ENCODE data around the gene ST3GAL4. TPM values are rescaled to one million over a fixed set of nuclear protein-coding genes. Genes with fewer than 3 reads are reported as not detected.

The ST3GAL4 gene
- total RNA-seq, 1 experiment from 2014 or later = 13.1 TPM

- Histone ChIP-seq H3K79me2 (ENCODE audit: insufficient read depth, low read length) (no peaks in the 10 kb centered on the region), H2AFZ (ENCODE audit: low read depth, low read length, poor library complexity, severe bottlenecking) (no peak overlapping the region), H3K9me3 (ENCODE audit: control insufficient read depth in 1 of 2, insufficient read depth in 1 of 2, low read depth in 1 of 2, low read length in 2 of 2) (no peaks in the 10 kb centered on the region), H4K20me1 (ENCODE audit: insufficient read depth) (no peaks in the 10 kb centered on the region), H3K9me2 (ENCODE audit: insufficient read depth) (no peaks in the 10 kb centered on the region), H3K4me1 (ENCODE audit: control insufficient read depth in 1 of 2, insufficient read depth in 2 of 2, low read length in 2 of 2) (peaks cover 0 to 10% of the 10 kb centered on the region in 2 experiments; a peak in 2 of 4 replicates), H3K36me3 (ENCODE audit: control insufficient read depth in 1 of 2, insufficient read depth in 2 of 2, low read length in 2 of 2) (no peaks in the 10 kb centered on the region), H3K4me3 (replicated peaks in 1 of 2; ENCODE audit: low read depth in 1 of 2, low read length in 2 of 2) (no peak overlapping the region), H3K27me3 (ENCODE audit: insufficient read depth, low read length) (no peaks in the 10 kb centered on the region), H3K9ac (ENCODE audit: low read length) (no peak overlapping the region), H3K4me2 (ENCODE audit: low read length) (no peak overlapping the region), H3K27ac (ENCODE audit: low read depth, low read length) (no peak overlapping the region)
- DNase-seq (ENCODE audit: low read depth, low spot score) = no peak
- ChIA-PET RAD21 (ENCODE audit: low non-redundant PET in 1 of 2, low total read pairs in 2 of 2, uncharacterized antibody in 2 of 2, unreplicated experiment in 2 of 2) (no interaction called here), POLR2A (no interaction called here), CTCF (no interaction called here)
- no TSS peak for BruUV-seq (replicated peaks)
- intact Hi-C loops (cut with micrococcal nuclease) = no loop called here
- TF ChIP-seq ATF3 (IDR thresholded peaks at IDR 0.05) (no peak), TCF7L2 (IDR thresholded peaks at IDR 0.05; ENCODE audit: borderline replicate concordance, extremely low read depth, insufficient read depth, insufficient read length) (no peak), YY1 (IDR thresholded peaks at IDR 0.05; ENCODE audit: extremely low read depth, insufficient replicate concordance, low read depth, low read length) (no peak), JUND (IDR thresholded peaks at IDR 0.05) (no peak), CTCF (IDR thresholded peaks at IDR 0.05 in 2 of 3, conservative IDR thresholded peaks at IDR 0.05 in 1 of 3; ENCODE audit: borderline replicate concordance in 1 of 3, insufficient read depth in 1 of 3, low read depth in 2 of 3, low read length in 2 of 3) (no peak), SP1 (IDR thresholded peaks at IDR 0.05; ENCODE audit: low read depth) (no peak), POLR2AphosphoS5 (IDR thresholded peaks at IDR 0.05; ENCODE audit: low read depth, low read length) (no peak), FOSL1 (IDR thresholded peaks at IDR 0.05; ENCODE audit: low read depth) (no peak), EGR1 (IDR thresholded peaks at IDR 0.05; ENCODE audit: low read depth) (no peak), RAD21 (IDR thresholded peaks at IDR 0.05; ENCODE audit: low read depth) (no peak), POLR2A (IDR thresholded peaks at IDR 0.05; ENCODE audit: borderline replicate concordance, extremely low read depth, insufficient read depth, insufficient read length) (no peak), EZH2phosphoT487 (IDR thresholded peaks at IDR 0.05; ENCODE audit: borderline replicate concordance) (no peak), ZNF274 (IDR thresholded peaks at IDR 0.05; ENCODE audit: low read depth, low read length) (no peak)
- ATAC-seq = no peak
Observed at GRCh38 chr11:126329644-126330211, 25.8 kb upstream of the ST3GAL4 start.

All from HCT116 (cell line).